Glutamatergic neuron (in vitro differentiated cells): ENCODE results near the gene GNAZ. TPM values are rescaled to one million over a fixed set of nuclear protein-coding genes. Genes with fewer than 3 reads are reported as not detected.
A peak's percentile ranks its signal among the peaks of the same experiment; 100 is the strongest.

Source experiments
- DNase-seq: peaks from one replicate; pipeline ENCODE4 v3.0.0; 2022
- H3K27ac Mint-ChIP-seq: one replicate; pipeline ENCODE4 v1.8.0; 2020; ENCODE audit warnings: mild to moderate bottlenecking, mixed read lengths, inconsistent platforms; ENCODE audit not compliant: unreplicated experiment
- H3K27me3 Mint-ChIP-seq: one replicate; pipeline ENCODE4 v1.8.0; 2020; ENCODE audit warnings: mild to moderate bottlenecking, moderate library complexity, mixed read lengths, inconsistent platforms; ENCODE audit not compliant: unreplicated experiment
- H3K36me3 Mint-ChIP-seq: one replicate; pipeline ENCODE4 v1.8.0; 2020; ENCODE audit warnings: mild to moderate bottlenecking, mixed read lengths, inconsistent platforms; ENCODE audit not compliant: unreplicated experiment
- H3K4me1 Mint-ChIP-seq: one replicate; pipeline ENCODE4 v1.8.0; 2020; ENCODE audit warnings: mild to moderate bottlenecking, low read depth, mixed read lengths, inconsistent platforms; ENCODE audit not compliant: unreplicated experiment
- H3K4me3 Mint-ChIP-seq: one replicate; pipeline ENCODE4 v1.8.0; 2020; ENCODE audit warnings: mild to moderate bottlenecking, mixed read lengths, inconsistent platforms; ENCODE audit not compliant: unreplicated experiment
- H3K9me3 Mint-ChIP-seq: one replicate; pipeline ENCODE4 v1.8.0; 2020; ENCODE audit warnings: mild to moderate bottlenecking, moderate library complexity, mixed read lengths, inconsistent platforms; ENCODE audit not compliant: unreplicated experiment
- CTCF ChIP-seq: fragments of 200-600 bp; sonication (generic); IDR thresholded peaks from one replicate; pipeline ENCODE4 v1.5.0; 2021; ENCODE audit not compliant: partially characterized antibody, unreplicated experiment
- total RNA-seq: library from RNA; stranded (reverse); fragmentation: NEBNext Ultra II Directional; extraction: Animal tissue kit (Norgen Biotek cat#: 25700); gene quantifications from one replicate; pipeline ENCODE4 v1.2.1, GENCODE V29; 2021; ENCODE audit not compliant: unreplicated experiment

The GNAZ gene
- total RNA-seq, 1 donor from 2014 or later = 82.5 TPM

DNA sequence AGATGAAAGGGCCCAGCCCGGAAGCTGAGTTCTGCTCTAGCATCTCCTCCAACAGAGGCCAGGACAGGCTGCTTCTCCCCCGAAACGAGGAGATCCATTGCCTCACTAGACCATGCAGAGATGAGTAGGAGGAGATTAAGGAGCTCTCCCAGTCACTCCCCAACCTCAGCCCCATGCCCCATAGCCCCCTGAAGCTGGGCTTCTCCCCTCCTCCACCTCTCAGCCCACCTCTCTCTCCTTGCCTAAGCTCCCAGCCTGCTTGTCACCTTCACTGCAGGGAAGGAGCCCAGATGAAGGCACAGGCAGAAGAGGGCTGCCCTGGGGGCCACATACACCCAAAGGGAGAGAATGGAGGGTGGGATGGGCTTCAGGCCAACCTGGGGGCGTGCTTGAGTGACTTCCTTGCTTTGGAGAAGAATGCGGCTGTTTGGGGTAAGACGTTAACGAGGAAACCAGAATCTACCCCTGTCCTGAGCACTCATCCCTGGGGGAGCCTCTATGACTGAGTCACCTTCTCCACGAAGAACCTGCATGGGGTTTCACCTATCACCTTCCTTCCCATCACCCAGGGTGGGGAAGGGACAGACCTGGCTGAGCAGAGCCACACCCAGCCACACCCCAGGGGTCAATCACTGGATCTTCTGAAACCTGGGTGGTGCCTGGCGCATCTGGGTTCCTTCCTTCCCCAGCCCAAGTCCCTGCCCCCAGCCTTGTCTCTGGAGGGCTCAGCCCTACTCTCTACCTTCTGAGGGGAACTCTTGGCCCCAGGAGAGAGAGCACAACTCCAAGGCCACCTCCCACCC is 11.6 kb upstream of the GNAZ start:
- Mint-ChIP-seq H3K4me3 (no peak overlapping the region), H3K4me1 (peaks cover 2% of the 10 kb centered on the region), H3K27ac (no peak overlapping the region), H3K9me3 (peaks cover 1% of the 10 kb centered on the region), H3K36me3 (peaks cover 24% of the 10 kb centered on the region), H3K27me3 (peaks cover 8% of the 10 kb centered on the region)
- no peak for TF ChIP-seq CTCF
- no peak for DNase-seq

GRCh38 chr22:23059284-23059948 is 10.9 kb upstream of the GNAZ start:
- Mint-ChIP-seq H3K4me3 (no peak overlapping the region), H3K36me3 (peaks cover 24% of the 10 kb centered on the region), H3K27ac (no peak overlapping the region), H3K4me1 (no peaks in the 10 kb centered on the region), H3K9me3 (peaks cover 1% of the 10 kb centered on the region), H3K27me3 (peaks cover 8% of the 10 kb centered on the region)
- no peak for TF ChIP-seq CTCF
- no peak for DNase-seq

GRCh38 chr22:23060612-23061400 is 9.5 kb upstream of the GNAZ start:
- DNase-seq = no peak
- Mint-ChIP-seq H3K27me3 (peaks cover 8% of the 10 kb centered on the region), H3K27ac (no peak overlapping the region), H3K4me1 (peaks cover 4% of the 10 kb centered on the region), H3K4me3 (peak overlapping the region; percentile 20), H3K9me3 (peaks cover under 1% of the 10 kb centered on the region), H3K36me3 (peaks cover 12% of the 10 kb centered on the region)
- no peak for TF ChIP-seq CTCF

GRCh38 chr22:23061471-23062280 is 8.6 kb upstream of the GNAZ start:
- Mint-ChIP-seq H3K4me3 (no peak overlapping the region), H3K36me3 (peaks cover 6% of the 10 kb centered on the region), H3K27me3 (peaks cover 10% of the 10 kb centered on the region), H3K27ac (no peak overlapping the region), H3K9me3 (peaks cover 8% of the 10 kb centered on the region), H3K4me1 (peaks cover 13% of the 10 kb centered on the region)
- TF ChIP-seq CTCF = no peak
- no peak for DNase-seq
